Kidney capillary endothelial cell (primary cell): ENCODE results near the gene TTC21B.

Experiments used
- DNase-seq: peaks from one replicate; pipeline ENCODE4 v3.0.0-alpha.2; 2018; ENCODE audit warnings: low spot score

TTC21B gene

GRCh38 chr2:165835363-165835762 is 118.2 kb downstream of the TTC21B start:
- DNase-seq: no peak

- no peak for DNase-seq
These were observed 120.4 kb downstream of the TTC21B start for GRCh38 chr2:165833156-165833555.

- DNase-seq: no peak
These were observed 125.7 kb downstream of the TTC21B start for GRCh38 chr2:165827921-165828276.

- no peak for DNase-seq
These were observed 126.3 kb downstream of the TTC21B start for GRCh38 chr2:165827016-165827920.

GRCh38 chr2:165825041-165825440 is 128.5 kb downstream of the TTC21B start:
- DNase-seq: no peak
